Measurements from ENCODE around the gene C16orf90.

Gene C16orf90

DNA sequence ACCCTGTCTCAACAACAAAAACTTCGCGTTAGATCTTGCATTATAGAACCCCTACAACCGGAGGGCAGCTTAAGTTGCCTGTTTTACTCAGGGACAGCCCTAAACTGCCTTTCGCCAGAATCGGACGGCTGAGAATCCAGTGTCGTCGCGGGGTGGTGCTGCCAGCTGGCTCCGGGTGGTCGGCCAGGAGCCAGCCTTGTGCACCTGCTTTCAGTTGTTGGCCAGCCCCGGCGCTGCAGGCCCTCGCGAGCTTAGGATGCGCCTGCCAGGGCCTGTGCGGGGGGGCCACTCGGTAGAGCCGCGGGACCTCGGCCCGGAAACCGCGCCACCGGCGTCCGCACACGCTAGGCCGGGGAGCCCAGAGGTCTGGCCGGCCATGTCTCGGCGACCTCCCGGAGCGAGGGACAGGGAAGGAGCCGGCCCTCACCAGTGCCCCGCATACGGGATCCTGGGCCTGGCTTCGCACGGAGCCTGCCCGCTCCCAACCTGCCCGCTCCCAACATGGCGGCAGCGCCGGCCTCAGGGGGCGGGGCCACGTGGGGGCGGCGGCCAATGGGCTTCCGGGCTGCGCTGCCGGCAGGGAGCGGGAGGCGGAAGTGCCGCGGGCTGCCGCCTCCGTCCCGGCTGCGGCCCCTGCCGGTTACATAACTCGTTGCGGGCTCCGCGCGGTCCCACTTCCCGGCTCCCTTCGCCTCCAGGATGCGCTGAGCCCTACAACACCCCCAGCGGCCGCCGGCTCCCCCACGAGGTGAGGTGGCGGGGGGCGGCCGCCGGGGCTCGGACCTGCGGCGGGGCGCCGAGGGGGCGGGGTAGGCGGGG lies 37.6 kb downstream of the C16orf90 start:
- TF ChIP-seq, protein P1, sequence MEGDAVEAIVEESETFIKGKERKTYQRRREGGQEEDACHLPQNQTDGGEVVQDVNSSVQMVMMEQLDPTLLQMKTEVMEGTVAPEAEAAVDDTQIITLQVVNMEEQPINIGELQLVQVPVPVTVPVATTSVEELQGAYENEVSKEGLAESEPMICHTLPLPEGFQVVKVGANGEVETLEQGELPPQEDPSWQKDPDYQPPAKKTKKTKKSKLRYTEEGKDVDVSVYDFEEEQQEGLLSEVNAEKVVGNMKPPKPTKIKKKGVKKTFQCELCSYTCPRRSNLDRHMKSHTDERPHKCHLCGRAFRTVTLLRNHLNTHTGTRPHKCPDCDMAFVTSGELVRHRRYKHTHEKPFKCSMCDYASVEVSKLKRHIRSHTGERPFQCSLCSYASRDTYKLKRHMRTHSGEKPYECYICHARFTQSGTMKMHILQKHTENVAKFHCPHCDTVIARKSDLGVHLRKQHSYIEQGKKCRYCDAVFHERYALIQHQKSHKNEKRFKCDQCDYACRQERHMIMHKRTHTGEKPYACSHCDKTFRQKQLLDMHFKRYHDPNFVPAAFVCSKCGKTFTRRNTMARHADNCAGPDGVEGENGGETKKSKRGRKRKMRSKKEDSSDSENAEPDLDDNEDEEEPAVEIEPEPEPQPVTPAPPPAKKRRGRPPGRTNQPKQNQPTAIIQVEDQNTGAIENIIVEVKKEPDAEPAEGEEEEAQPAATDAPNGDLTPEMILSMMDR (IDR thresholded peaks at IDR 0.05): peak; percentile 28
- DNase-seq (ENCODE audit: low spot score): peak; percentile 89
- H3K27ac ChIP-seq: peak overlapping the region; percentile 85 to 94
- peak overlapping the region; percentile 87 for H3K4me3 ChIP-seq

DNA sequence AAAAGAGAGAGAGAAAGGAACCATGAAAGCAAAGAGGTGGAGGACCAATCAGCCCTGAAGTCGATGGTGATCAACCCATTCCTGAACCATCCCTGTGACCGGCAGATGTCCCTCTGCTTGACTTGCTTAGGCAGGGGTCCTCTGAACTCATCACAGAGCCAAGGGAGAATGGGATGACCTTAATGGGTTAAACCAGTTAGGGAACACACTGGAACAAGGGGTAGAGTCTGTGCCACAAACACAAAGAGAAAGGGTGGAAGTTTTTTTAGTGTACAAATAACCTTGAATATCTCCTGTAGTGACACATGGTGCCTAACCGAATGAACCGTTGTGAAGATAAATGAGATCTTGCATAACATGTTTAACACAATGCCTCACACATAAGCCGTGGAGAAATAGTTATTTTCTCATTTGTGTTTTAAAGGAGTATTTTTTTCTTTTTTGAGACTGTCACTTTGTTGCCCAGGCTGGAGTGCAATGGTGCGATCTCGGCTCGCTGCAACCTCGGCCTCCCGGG lies 40.6 kb downstream of the C16orf90 start:
- Histone ChIP-seq H3K4me3 (no peak overlapping the region), H3K27ac (no peak overlapping the region)
- DNase-seq (ENCODE audit: low spot score): peak; percentile 28
- TF ChIP-seq, protein P1 (IDR thresholded peaks at IDR 0.05): no peak

DNA sequence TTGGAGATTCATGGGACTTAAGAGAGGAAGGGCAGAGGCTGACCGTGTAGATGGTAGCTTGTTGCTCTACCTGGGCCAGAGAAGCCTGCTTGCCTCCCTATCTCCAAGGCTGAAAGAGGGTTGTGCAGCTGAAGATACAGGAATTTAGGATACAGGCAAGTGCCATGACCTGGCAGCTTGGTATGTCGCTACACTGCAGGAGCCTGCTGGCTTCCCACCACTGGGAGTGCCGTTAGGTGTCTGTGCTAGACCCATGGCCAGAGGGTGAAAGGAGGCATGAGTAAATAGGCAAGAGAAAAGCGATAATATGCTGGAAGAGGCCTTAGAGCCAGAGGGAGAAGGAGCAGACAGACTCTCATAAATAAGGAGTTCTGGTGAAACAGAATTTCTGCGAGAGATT lies 41.2 kb downstream of the C16orf90 start:
- Histone ChIP-seq H3K27ac (no peak overlapping the region), H3K4me3 (no peak overlapping the region)
- TF ChIP-seq, protein P1 (IDR thresholded peaks at IDR 0.05): no peak
- DNase-seq (ENCODE audit: low spot score): no peak

DNA sequence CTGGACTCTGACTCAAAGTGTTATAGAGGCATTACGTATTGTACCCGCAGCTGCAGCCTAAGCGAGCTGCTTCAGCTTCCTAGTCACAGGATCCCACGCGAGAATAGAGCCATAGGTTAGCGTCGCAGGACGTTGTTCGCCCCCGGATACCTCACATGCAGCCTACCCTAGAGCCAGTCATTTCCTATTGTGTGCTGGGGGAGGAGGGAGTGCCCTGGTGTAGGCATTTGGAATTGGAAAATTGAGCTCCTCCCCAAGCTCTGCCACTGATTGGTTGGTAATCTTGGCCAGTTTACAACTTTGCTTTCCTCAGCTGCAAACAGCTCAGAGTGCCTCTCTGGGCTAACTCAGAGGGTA lies 51.3 kb downstream of the C16orf90 start:
- H3K4me3 ChIP-seq: peak overlapping the region; percentile 72
- peak overlapping the region; percentile 33 to 82 for H3K27ac ChIP-seq
- TF ChIP-seq, protein P1 (IDR thresholded peaks at IDR 0.05): no peak
- no peak for DNase-seq (ENCODE audit: low spot score)
